Measurements from ENCODE around the gene NCKAP1. TPM values are rescaled to one million over a fixed set of nuclear protein-coding genes. Genes with fewer than 3 reads are reported as not detected.
"Not testable (repeated sequence)": the region's sequence is repeated elsewhere in the genome, so short reads cannot be mapped to it uniquely, and the experiment has no call there.

The NCKAP1 gene
- total and polyA plus RNA-seq, 2 experiments from 2014 or later: 81.7 to 90.4 TPM

DNA sequence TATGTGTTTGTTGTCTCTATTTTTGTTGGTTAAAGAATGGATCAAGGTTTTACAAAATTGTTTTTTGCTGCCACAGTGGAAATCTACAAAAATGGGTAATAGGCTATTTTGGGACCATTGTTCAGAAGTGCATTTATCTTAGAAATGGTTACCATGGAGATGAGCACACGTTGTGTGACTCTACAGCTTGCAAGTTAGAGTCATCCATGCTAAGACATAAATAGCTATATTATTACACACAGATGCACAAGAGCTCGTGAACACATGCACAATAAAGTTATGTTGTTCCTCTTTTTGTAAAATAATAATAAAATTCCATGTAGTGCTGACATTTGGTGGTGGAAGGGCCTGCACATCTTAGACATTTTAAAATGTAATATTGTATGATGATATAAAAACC is 24.8 kb upstream of the NCKAP1 start:
- TF ChIP-seq, protein P1, sequence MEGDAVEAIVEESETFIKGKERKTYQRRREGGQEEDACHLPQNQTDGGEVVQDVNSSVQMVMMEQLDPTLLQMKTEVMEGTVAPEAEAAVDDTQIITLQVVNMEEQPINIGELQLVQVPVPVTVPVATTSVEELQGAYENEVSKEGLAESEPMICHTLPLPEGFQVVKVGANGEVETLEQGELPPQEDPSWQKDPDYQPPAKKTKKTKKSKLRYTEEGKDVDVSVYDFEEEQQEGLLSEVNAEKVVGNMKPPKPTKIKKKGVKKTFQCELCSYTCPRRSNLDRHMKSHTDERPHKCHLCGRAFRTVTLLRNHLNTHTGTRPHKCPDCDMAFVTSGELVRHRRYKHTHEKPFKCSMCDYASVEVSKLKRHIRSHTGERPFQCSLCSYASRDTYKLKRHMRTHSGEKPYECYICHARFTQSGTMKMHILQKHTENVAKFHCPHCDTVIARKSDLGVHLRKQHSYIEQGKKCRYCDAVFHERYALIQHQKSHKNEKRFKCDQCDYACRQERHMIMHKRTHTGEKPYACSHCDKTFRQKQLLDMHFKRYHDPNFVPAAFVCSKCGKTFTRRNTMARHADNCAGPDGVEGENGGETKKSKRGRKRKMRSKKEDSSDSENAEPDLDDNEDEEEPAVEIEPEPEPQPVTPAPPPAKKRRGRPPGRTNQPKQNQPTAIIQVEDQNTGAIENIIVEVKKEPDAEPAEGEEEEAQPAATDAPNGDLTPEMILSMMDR (IDR thresholded peaks at IDR 0.05; ENCODE audit: low read depth, low read length): no peak
- DNase-seq (ENCODE audit: low read depth in 1 of 2, low spot score in 1 of 2): peak; percentile 11 to 78
- H3K36me3 ChIP-seq: no peaks in the 10 kb centered on the region
- H3K27me3 ChIP-seq: no peaks in the 10 kb centered on the region
- no peaks in the 10 kb centered on the region for H3K9me3 ChIP-seq (ENCODE audit: low read depth)
- peaks cover 7% of the 10 kb centered on the region for H3K4me1 ChIP-seq (ENCODE audit: low read depth)
- H3K27ac ChIP-seq: no peak overlapping the region
- no peak overlapping the region for H3K4me3 ChIP-seq

DNA sequence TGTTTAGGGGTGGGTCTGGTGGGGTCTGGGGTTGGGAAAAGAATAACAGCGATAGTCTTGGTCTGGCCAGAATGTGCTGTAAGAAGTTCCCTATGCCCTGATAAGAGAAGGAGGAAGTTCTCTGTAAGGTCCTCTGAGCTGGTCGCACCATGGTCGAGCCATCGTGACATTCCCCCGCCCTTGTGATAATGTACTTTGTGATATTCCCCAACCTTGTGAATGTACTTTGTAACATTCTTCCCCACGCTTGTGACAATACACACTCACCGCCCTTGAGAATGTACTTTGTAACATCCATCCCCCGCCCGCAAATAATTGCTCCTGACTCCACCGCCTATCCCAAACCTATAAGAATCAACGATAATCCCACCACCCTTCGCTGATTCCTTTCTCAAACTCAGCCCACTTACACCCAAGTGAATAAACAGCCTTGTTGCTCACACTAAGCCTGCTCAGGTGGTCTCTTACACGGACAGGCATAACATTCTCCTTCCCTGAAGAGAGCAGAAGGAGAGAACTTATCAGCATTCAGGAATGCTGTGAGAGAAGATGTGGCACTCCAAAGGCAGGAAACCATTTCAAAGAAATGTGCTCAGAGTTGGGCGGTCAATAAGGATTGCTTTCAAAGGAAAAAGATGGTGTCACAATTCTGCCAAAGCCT is 22.4 kb upstream of the NCKAP1 start:
- DNase-seq (ENCODE audit: low read depth in 1 of 2, low spot score in 1 of 2): no peak
- Histone ChIP-seq H3K27me3 (no peaks in the 10 kb centered on the region), H3K9me3 (ENCODE audit: low read depth) (no peaks in the 10 kb centered on the region), H3K27ac (no peak overlapping the region), H3K36me3 (no peaks in the 10 kb centered on the region), H3K4me3 (no peak overlapping the region), H3K4me1 (ENCODE audit: low read depth) (peaks cover 12% of the 10 kb centered on the region)
- TF ChIP-seq, protein P1 (IDR thresholded peaks at IDR 0.05; ENCODE audit: low read depth, low read length): no peak

DNA sequence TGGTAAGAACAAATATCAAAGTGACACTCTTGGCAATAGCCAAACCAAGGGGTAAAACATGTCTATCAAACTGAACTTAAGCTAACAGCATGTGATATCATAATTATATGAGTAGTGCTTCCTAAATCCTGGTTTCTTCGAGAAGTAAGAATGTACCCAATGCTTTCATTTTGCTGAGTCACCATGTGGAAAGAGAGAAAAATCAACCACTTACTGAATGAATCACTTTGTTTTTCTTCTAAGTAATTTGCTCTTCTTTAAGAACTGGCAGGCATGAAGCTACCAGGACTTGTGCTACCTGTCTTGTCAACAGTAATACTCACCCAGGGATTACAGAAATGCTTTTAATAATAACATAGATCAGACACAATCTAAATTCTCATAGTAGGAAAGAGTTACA is 21.3 kb upstream of the NCKAP1 start:
- H3K4me1 ChIP-seq (ENCODE audit: low read depth): peaks cover 12% of the 10 kb centered on the region
- peak in 1 of 2 donors; percentile 79 for DNase-seq (ENCODE audit: low read depth in 1 of 2, low spot score in 1 of 2)
- H3K27me3 ChIP-seq: no peaks in the 10 kb centered on the region
- H3K27ac ChIP-seq: no peak overlapping the region
- no peak overlapping the region for H3K4me3 ChIP-seq
- no peaks in the 10 kb centered on the region for H3K9me3 ChIP-seq (ENCODE audit: low read depth)
- TF ChIP-seq, protein P1 (IDR thresholded peaks at IDR 0.05; ENCODE audit: low read depth, low read length): no peak
- no peaks in the 10 kb centered on the region for H3K36me3 ChIP-seq

DNA sequence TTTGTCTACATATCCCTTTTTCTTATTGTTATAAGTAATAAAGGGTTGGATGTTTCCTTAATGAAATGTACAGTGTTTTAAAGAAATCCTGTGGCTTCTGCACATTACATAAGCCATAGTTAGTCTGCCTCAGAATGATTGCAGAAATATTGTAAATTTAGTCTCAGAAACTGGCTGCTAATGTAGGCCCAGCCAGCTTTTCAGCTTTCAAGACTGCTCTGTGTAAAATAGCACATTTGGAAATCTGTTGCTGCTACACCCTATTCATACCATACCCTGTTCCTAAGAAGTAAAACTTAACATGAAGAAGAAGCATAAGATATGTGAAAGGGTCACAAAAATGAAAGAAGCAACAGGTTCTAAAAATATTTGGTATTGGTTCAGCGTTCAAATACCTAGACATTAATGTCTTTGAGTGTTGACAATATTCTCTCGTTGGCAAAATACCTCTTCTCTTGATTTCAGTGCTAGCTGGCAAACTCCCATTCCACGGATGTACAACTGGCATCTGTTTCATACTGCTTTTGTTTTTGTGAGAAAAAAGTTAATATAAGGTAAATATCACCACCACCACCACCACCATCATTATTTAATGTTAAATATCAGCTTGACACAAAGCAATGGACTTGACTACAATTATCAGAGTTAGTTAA is 19.2 kb upstream of the NCKAP1 start:
- no peaks in the 10 kb centered on the region for H3K27me3 ChIP-seq
- H3K4me1 ChIP-seq (ENCODE audit: low read depth): peaks cover 5% of the 10 kb centered on the region
- no peaks in the 10 kb centered on the region for H3K36me3 ChIP-seq
- no peak for DNase-seq (ENCODE audit: low read depth in 1 of 2, low spot score in 1 of 2)
- no peaks in the 10 kb centered on the region for H3K9me3 ChIP-seq (ENCODE audit: low read depth)
- peak overlapping the region; percentile 7 for H3K27ac ChIP-seq
- H3K4me3 ChIP-seq: no peak overlapping the region
- TF ChIP-seq, protein P1 (IDR thresholded peaks at IDR 0.05; ENCODE audit: low read depth, low read length): no peak

DNA sequence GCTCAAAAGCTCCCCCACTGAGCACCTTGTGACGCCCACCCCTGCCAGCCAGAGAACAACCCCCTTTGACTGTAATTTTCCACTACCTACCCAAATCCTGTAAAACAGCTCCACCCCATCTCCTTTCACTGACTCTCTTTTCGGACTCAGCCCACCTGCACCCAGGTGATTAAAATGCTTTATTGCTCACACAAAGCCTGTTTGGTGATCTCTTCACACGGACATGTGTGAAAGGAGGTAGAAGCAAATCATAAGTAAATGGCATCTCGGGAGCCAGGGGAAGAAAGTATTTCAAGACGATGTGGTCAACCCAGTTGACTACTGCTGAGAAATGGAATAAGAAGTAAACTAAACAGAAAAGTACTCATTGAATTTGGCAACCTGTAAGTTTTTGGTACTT is 11.2 kb upstream of the NCKAP1 start:
- Histone ChIP-seq H3K27ac (no peak overlapping the region), H3K9me3 (ENCODE audit: low read depth) (no peaks in the 10 kb centered on the region), H3K4me1 (ENCODE audit: low read depth) (no peaks in the 10 kb centered on the region), H3K4me3 (no peak overlapping the region), H3K36me3 (no peaks in the 10 kb centered on the region), H3K27me3 (no peaks in the 10 kb centered on the region)
- TF ChIP-seq, protein P1 (IDR thresholded peaks at IDR 0.05; ENCODE audit: low read depth, low read length): no peak
- no peak for DNase-seq (ENCODE audit: low read depth in 1 of 2, low spot score in 1 of 2)

DNA sequence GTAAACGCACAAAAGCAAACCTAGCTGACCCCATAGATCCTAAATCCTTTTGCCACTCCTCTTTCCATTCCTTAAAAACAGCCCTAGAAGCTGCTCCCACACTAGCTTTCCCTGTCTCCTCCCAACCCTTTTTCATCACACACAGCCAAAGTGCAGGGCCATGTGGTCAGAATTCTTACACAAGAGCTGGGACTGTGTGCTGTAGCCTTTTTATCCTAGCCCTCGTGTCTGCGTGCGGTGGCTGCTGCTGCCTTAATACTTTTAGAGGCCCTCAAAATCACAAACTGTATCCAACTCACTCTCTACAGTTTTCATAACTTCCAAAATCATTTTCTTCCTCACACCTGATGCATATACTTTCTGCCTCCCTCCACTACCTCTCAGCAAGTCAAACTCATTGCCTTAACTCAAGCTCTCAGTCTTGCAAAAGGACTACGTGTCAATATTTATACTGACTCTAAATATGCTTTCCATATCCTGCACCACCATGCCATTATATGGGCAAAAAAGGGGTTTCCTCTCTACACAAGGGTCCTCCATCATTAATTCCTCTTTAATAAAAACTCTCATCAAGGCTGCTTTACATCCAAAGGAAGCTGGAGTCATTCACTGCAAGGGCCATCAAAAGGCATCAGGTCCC is 9.3 kb upstream of the NCKAP1 start:
- not testable (repeated sequence) for H3K27ac ChIP-seq; H3K4me1 ChIP-seq (ENCODE audit: low read depth); DNase-seq (ENCODE audit: low read depth in 1 of 2, low spot score in 1 of 2); H3K9me3 ChIP-seq (ENCODE audit: low read depth); H3K27me3 ChIP-seq; H3K36me3 ChIP-seq; H3K4me3 ChIP-seq

DNA sequence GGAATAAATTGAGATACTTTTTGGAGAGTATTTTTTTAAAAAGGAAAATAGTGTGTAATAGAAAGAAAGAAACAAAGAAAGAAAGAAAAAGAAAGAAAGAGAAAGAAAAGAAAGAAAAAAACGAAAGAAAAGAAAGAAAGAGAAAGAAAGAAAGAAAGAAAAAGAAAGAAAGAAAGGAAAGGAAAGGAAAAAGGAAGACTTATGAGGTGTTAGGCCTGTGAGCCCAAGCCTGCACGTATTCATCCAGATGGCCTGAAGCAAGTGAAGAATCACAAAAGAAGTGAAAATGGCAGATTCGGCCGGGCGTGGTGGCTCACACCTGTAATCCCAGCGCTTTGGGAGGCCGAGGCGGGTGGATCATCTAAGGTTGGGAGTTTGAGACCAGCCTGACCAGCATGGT is 5.3 kb upstream of the NCKAP1 start:
- not testable (repeated sequence) for H3K27ac ChIP-seq; H3K4me3 ChIP-seq; DNase-seq (ENCODE audit: low read depth in 1 of 2, low spot score in 1 of 2); H3K27me3 ChIP-seq; H3K9me3 ChIP-seq (ENCODE audit: low read depth); H3K4me1 ChIP-seq (ENCODE audit: low read depth); H3K36me3 ChIP-seq

Data from cardiac muscle cell (in vitro differentiated cells and primary cell).